Activated CD4-positive, alpha-beta T cell treated with anti-CD3 and anti-CD28 coated beads, Interleukin-2, Interleukin-4, amounts not matched to agents 100 ng/mL and 50 ng/mL, durations not matched to agents 16 hours and 8 hours (primary cell): ENCODE measurements around the gene ETV6.
A peak's percentile ranks its signal among the peaks of the same experiment; 100 is the strongest.

ENCODE experiments used
- DNase-seq: peaks from one replicate; pipeline ENCODE4 v3.0.0-alpha.2; 2020; ENCODE audit warnings: low spot score

Gene ETV6

GRCh38 chr12:11645391-11645790, 4.1 kb upstream of the ETV6 start:
- DNase-seq = no peak

GRCh38 chr12:11648514-11649412, 711 bp upstream of the ETV6 start:
- DNase-seq = peak; percentile 66

- DNase-seq = peak; percentile 50
Measured at GRCh38 chr12:11650286-11651281, 1.1 kb downstream of the ETV6 start.

GRCh38 chr12:11651381-11651780, 1.9 kb downstream of the ETV6 start:
- no peak for DNase-seq

GRCh38 chr12:11651785-11652184, 2.3 kb downstream of the ETV6 start:
- DNase-seq = peak; percentile 4

GRCh38 chr12:11652351-11653040, 3.0 kb downstream of the ETV6 start:
- peak; percentile 48 for DNase-seq

GRCh38 chr12:11653215-11653753, 3.8 kb downstream of the ETV6 start:
- peak; percentile 73 for DNase-seq

GRCh38 chr12:11654338-11654737, 4.9 kb downstream of the ETV6 start:
- no peak for DNase-seq

- DNase-seq = no peak
Measured at GRCh38 chr12:11654802-11655201, 5.3 kb downstream of the ETV6 start.

- no peak for DNase-seq
Measured at GRCh38 chr12:11655842-11656241, 6.4 kb downstream of the ETV6 start.

GRCh38 chr12:11656550-11656949, 7.1 kb downstream of the ETV6 start:
- no peak for DNase-seq

- DNase-seq = peak; percentile 4
Measured at GRCh38 chr12:11657511-11657910, 8.0 kb downstream of the ETV6 start.

- no peak for DNase-seq
Measured at GRCh38 chr12:11658791-11659190, 9.3 kb downstream of the ETV6 start.

- DNase-seq = no peak
Measured at GRCh38 chr12:11660624-11661023, 11.2 kb downstream of the ETV6 start.

- DNase-seq = no peak
Measured at GRCh38 chr12:11661491-11662089, 12.1 kb downstream of the ETV6 start.

GRCh38 chr12:11662369-11662768, 12.9 kb downstream of the ETV6 start:
- DNase-seq = no peak

GRCh38 chr12:11663130-11663529, 13.7 kb downstream of the ETV6 start:
- no peak for DNase-seq

- DNase-seq = no peak
Measured at GRCh38 chr12:11664101-11664500, 14.6 kb downstream of the ETV6 start.

- DNase-seq = no peak
Measured at GRCh38 chr12:11666131-11667050, 16.9 kb downstream of the ETV6 start.

GRCh38 chr12:11667171-11667570, 17.7 kb downstream of the ETV6 start:
- no peak for DNase-seq
